ENCODE results near the gene NR2F1. TPM values are rescaled to one million over a fixed set of nuclear protein-coding genes. Genes with fewer than 3 reads are reported as not detected.
"Not testable (repeated sequence)": the region's sequence is repeated elsewhere in the genome, so short reads cannot be mapped to it uniquely, and the experiment has no call there.

Gene NR2F1
- 15.7 and 19.5 TPM in 2 replicates for total RNA-seq (2012; rRNA removed)

- H3K4me3 ChIP-seq (ENCODE audit: low read length), result peak within 1 kb of the TSS; percentile 95
- H3K9ac ChIP-seq (ENCODE audit: low read depth, low read length), result peak within 1 kb of the TSS; percentile 98
- peak within 1 kb of the TSS; percentile 96 for H3K4me2 ChIP-seq (ENCODE audit: low read length)
- H3K27me3 ChIP-seq (ENCODE audit: control insufficient read depth, insufficient read depth, low read length), result no peaks in the 10 kb centered on the region
- peaks cover 28% of the 10 kb centered on the region for H3K36me3 ChIP-seq (ENCODE audit: insufficient read depth, low read length)
- no peaks in the 10 kb centered on the region for H3K9me3 ChIP-seq (replicated peaks; ENCODE audit: low read length)
- peaks cover 21% of the 10 kb centered on the region for H3K4me1 ChIP-seq (ENCODE audit: control insufficient read depth, insufficient read depth, low read length)
These were observed at the start of gene NR2F1 for GRCh38 chr5:93582677-93583438. Gene NR2F1 (plus strand): TSS chr5:93583222. CDS start chr5:93585024, 1,802 bp downstream.

GRCh38 chr5:93545872-93546271 is 37.1 kb upstream of the NR2F1 start:
- H3K4me3 ChIP-seq (ENCODE audit: low read length), result no peak overlapping the region
- no peaks in the 10 kb centered on the region for H3K27me3 ChIP-seq (ENCODE audit: control insufficient read depth, insufficient read depth, low read length)
- no peak overlapping the region for H3K4me2 ChIP-seq (ENCODE audit: low read length)
- H3K9me3 ChIP-seq (replicated peaks; ENCODE audit: low read length), result no peaks in the 10 kb centered on the region
- H3K9ac ChIP-seq (ENCODE audit: low read depth, low read length), result no peak overlapping the region
- H3K4me1 ChIP-seq (ENCODE audit: control insufficient read depth, insufficient read depth, low read length), result no peaks in the 10 kb centered on the region
- peaks cover 58% of the 10 kb centered on the region for H3K36me3 ChIP-seq (ENCODE audit: insufficient read depth, low read length)

DNA sequence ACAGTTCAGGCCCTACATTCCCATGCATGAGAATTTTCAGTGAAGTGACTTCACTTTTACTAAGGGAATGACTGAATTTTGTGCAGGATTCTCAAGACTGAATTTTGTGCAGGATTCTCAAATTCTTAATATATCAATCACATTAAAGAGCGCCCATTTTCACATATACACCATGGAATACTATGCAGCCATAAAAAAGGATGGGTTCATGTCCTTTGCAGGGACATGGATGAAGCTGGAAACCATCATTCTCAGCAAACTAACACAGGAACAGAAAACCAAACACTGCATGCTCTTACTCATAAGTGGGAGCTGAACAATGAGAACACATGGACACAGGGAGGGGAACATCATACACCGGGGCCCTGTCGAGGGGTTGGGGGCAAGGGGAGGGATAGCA is 33.4 kb upstream of the NR2F1 start:
- H3K9ac ChIP-seq (ENCODE audit: low read depth, low read length); H3K4me1 ChIP-seq (ENCODE audit: control insufficient read depth, insufficient read depth, low read length); H3K27me3 ChIP-seq (ENCODE audit: control insufficient read depth, insufficient read depth, low read length); H3K4me2 ChIP-seq (ENCODE audit: low read length); H3K9me3 ChIP-seq (replicated peaks; ENCODE audit: low read length); H3K4me3 ChIP-seq (ENCODE audit: low read length): not testable (repeated sequence)
- peaks cover 62% of the 10 kb centered on the region for H3K36me3 ChIP-seq (ENCODE audit: insufficient read depth, low read length)

- Histone ChIP-seq H3K27me3 (ENCODE audit: control insufficient read depth, insufficient read depth, low read length) (no peaks in the 10 kb centered on the region), H3K4me3 (ENCODE audit: low read length) (no peak overlapping the region), H3K4me1 (ENCODE audit: control insufficient read depth, insufficient read depth, low read length) (peaks cover 8% of the 10 kb centered on the region), H3K4me2 (ENCODE audit: low read length) (no peak overlapping the region), H3K36me3 (ENCODE audit: insufficient read depth, low read length) (peaks cover 74% of the 10 kb centered on the region), H3K9me3 (replicated peaks; ENCODE audit: low read length) (no peaks in the 10 kb centered on the region), H3K9ac (ENCODE audit: low read depth, low read length) (no peak overlapping the region)
These were observed 25.9 kb upstream of the NR2F1 start for GRCh38 chr5:93557021-93557604.

GRCh38 chr5:93566091-93566490 is 16.9 kb upstream of the NR2F1 start:
- H3K9ac ChIP-seq (ENCODE audit: low read depth, low read length), result no peak overlapping the region
- H3K27me3 ChIP-seq (ENCODE audit: control insufficient read depth, insufficient read depth, low read length), result no peaks in the 10 kb centered on the region
- H3K9me3 ChIP-seq (replicated peaks; ENCODE audit: low read length), result no peaks in the 10 kb centered on the region
- H3K36me3 ChIP-seq (ENCODE audit: insufficient read depth, low read length), result peaks cover 39% of the 10 kb centered on the region
- H3K4me3 ChIP-seq (ENCODE audit: low read length), result no peak overlapping the region
- peaks cover 8% of the 10 kb centered on the region for H3K4me1 ChIP-seq (ENCODE audit: control insufficient read depth, insufficient read depth, low read length)
- no peak overlapping the region for H3K4me2 ChIP-seq (ENCODE audit: low read length)

DNA sequence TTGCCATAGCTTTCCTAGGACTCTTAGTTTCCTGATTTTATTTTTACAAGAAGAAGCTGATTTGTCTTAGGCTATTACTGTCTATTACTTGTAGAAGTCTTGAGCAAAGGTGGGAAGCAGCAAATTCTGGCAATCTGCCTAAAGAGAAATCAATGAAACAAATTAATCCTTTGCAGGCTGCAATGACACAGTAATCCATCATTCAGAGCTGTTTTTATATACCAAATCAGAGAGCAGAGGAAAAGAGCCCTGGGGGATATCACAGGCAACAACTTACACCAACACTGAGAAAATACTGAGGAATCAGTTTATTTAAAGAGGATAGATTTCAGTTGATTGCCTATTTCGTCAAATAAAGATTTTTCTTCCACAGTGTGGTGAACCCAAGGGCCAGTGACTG is 15.6 kb upstream of the NR2F1 start:
- no peaks in the 10 kb centered on the region for H3K27me3 ChIP-seq (ENCODE audit: control insufficient read depth, insufficient read depth, low read length)

DNA sequence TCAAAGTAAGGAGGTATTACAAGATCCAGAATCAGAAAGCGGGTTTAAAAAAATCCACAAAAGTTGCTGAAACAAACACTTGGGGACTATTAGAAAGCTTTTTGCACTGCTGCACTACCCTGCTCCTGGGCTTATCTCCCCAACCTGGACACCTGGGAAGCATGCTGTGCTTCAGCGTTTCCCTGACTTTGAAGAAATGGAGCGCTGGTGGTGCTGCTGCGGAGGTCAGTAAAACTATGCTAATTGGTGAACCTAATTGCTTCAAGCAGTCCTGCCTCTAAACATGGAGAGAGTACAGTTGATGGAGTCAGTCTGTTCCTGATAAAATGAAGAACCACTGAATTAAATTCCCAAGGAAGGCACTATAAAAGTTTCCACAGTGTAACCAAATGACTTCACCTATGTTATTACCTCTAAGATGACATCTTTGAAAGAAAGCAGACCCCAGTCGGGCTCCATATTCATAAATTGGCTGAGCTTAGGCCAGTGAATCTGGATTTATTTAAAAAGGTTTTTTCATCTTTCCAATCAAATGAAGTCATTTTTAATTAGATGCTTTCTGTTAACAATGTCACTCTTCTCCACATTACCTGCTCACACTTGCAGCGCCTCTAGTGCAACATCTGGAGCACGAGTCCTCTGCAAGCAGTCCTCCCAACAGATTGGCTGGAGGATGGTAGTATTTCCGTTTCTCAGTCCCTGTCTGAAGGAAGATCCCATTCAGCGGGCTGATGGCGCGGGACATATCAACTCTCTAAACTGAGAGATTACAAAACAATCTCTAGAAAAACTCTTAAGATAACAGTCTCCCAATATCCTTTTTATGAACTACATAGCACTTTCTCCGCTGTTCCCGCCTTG is 13.5 kb upstream of the NR2F1 start:
- Histone ChIP-seq H3K4me2 (ENCODE audit: low read length) (no peak overlapping the region), H3K4me3 (ENCODE audit: low read length) (no peak overlapping the region), H3K27me3 (ENCODE audit: control insufficient read depth, insufficient read depth, low read length) (no peaks in the 10 kb centered on the region), H3K9me3 (replicated peaks; ENCODE audit: low read length) (no peaks in the 10 kb centered on the region), H3K36me3 (ENCODE audit: insufficient read depth, low read length) (peaks cover 47% of the 10 kb centered on the region), H3K9ac (ENCODE audit: low read depth, low read length) (no peak overlapping the region), H3K4me1 (ENCODE audit: control insufficient read depth, insufficient read depth, low read length) (peaks cover 20% of the 10 kb centered on the region)

More for the DNA sequence above, 15.6 kb upstream of the NR2F1 start:
- Histone ChIP-seq H3K4me3 (ENCODE audit: low read length) (no peak overlapping the region), H3K9me3 (replicated peaks; ENCODE audit: low read length) (no peaks in the 10 kb centered on the region), H3K9ac (ENCODE audit: low read depth, low read length) (no peak overlapping the region), H3K4me2 (ENCODE audit: low read length) (no peak overlapping the region), H3K4me1 (ENCODE audit: control insufficient read depth, insufficient read depth, low read length) (peaks cover 13% of the 10 kb centered on the region), H3K36me3 (ENCODE audit: insufficient read depth, low read length) (peaks cover 39% of the 10 kb centered on the region)

DNA sequence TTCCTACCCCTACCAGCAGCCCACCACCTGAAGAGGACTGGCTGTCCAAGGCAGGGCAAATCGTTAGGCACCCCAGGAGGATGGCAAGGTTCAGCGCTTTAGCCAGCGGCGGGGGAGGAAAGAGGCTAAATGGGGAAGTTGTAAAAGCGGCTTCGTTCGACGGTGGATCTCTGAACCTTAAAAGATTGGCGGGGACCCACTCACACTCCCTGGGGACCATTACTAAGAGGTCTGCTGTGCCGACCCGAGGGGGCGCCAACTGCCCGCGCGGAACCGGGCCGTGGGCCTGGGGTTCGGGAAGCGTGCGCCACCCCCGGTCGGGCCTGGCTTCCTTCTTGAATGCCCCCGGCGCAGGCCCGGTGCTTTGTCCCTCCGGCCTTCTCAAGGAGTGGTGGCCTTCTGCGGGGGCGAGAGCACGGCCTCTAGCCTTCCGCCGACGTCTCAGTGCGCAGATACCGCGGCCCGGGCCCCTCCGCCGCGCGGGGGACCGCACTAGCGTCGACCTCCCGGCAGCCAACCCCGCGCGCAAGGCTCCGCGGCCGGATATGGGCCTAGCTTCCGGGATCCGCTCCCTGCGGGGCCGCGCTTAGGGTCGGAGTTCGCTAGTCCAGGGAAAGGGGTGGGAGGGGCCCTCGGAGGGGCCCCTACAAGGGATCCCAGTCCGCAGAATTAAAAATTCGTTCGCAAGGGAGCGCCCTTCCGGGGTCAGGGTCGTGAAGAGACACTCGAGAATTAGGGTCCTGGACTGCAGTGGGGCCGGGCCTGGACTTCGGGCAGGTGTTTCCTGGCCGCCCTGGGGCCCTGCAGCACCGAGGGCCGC is 12.5 kb upstream of the NR2F1 start:
- Histone ChIP-seq H3K4me3 (ENCODE audit: low read length) (no peak overlapping the region), H3K27me3 (ENCODE audit: control insufficient read depth, insufficient read depth, low read length) (no peaks in the 10 kb centered on the region), H3K9ac (ENCODE audit: low read depth, low read length) (no peak overlapping the region), H3K9me3 (replicated peaks; ENCODE audit: low read length) (no peaks in the 10 kb centered on the region), H3K36me3 (ENCODE audit: insufficient read depth, low read length) (peaks cover 47% of the 10 kb centered on the region), H3K4me2 (ENCODE audit: low read length) (no peak overlapping the region), H3K4me1 (ENCODE audit: control insufficient read depth, insufficient read depth, low read length) (peaks cover 15% of the 10 kb centered on the region)

DNA sequence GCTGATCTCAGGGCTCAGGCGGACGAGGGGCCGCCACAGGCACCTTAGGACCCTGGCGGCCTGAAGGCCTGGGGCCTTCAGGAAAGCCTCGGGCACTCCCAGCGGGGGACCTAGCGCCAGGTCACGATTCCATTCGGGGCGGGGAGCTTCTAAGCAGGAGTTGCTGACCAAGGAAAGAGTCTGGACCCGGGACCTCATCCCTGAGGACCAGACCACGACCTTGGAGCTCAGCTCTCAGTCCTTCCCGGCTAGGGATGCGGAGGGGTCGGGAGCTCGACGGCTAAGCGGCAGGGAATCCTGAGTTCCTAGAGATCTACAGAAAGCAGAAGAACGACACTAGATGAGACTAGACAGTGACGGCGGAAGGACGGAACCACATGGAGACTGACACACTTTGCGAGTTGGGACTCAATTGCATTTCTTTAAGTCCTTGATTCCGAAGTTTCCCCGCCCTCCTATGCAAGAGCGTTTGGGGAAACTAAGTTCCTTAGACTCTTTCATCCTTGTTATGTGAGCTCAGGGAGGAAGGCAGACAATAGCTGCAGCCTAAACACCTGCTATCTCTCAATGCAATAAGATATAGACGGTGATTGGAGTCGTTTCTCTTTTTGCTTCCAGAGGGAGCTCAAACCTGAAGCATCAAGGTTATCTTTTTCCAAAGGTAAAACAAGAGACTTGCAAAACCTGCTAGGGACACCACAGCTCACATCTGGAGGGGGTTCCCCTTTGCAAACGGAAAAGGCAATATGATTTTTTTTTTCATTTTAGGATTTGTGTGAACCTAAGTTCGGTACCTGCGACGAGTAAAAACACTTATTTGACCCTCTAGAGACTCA is 11.7 kb upstream of the NR2F1 start:
- H3K27me3 ChIP-seq (ENCODE audit: control insufficient read depth, insufficient read depth, low read length), result no peaks in the 10 kb centered on the region
- peaks cover 47% of the 10 kb centered on the region for H3K36me3 ChIP-seq (ENCODE audit: insufficient read depth, low read length)
- peak overlapping the region; percentile 78 for H3K4me2 ChIP-seq (ENCODE audit: low read length)
- no peaks in the 10 kb centered on the region for H3K9me3 ChIP-seq (replicated peaks; ENCODE audit: low read length)
- no peak overlapping the region for H3K4me3 ChIP-seq (ENCODE audit: low read length)
- no peak overlapping the region for H3K9ac ChIP-seq (ENCODE audit: low read depth, low read length)
- peaks cover 17% of the 10 kb centered on the region for H3K4me1 ChIP-seq (ENCODE audit: control insufficient read depth, insufficient read depth, low read length)

DNA sequence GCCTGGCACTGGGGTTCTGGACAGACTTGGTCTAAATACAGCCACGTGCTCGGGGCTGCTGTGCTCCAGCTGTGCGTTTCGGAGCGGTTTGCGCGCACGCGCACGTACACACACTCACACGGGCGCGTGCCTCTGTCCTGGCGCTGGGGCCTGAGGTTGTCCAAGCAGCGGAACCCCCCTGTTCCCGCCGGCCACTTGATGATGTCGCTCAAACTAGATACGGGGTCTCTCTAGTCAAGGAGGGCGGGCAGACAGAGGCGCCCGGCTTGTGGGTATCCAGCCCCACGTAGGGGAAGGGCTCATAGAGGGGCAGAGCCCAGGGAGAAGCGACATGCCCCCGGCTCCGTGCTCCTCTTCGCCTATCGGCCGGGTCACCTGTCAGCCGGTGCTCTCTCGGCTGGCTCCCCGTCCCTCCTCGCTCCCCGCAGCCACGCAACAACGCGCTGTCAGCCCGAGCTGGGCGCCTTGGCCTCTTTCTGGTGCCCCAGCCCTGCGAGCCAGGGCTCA is 10.9 kb upstream of the NR2F1 start:
- Histone ChIP-seq H3K4me1 (ENCODE audit: control insufficient read depth, insufficient read depth, low read length) (peaks cover 20% of the 10 kb centered on the region), H3K4me3 (ENCODE audit: low read length) (peak overlapping the region; percentile 56), H3K9me3 (replicated peaks; ENCODE audit: low read length) (no peaks in the 10 kb centered on the region), H3K27me3 (ENCODE audit: control insufficient read depth, insufficient read depth, low read length) (no peaks in the 10 kb centered on the region), H3K36me3 (ENCODE audit: insufficient read depth, low read length) (peaks cover 47% of the 10 kb centered on the region), H3K9ac (ENCODE audit: low read depth, low read length) (peak overlapping the region; percentile 37), H3K4me2 (ENCODE audit: low read length) (peak overlapping the region; percentile 78)

Measured in skeletal muscle satellite cell (primary cell).